GM18526 (cell line): ENCODE results near the gene HINT2.

Experiments used
- POLR2A ChIP-seq: IDR thresholded peaks from 3 replicates; pipeline ENCODE4 v1.6.1; 2011; ENCODE audit not compliant: insufficient read length; ENCODE audit errors: extremely low read depth

The HINT2 gene

GRCh38 chr9:35801328-35802128 lies 13.3 kb downstream of the HINT2 start:
- TF ChIP-seq POLR2A: no peak

DNA sequence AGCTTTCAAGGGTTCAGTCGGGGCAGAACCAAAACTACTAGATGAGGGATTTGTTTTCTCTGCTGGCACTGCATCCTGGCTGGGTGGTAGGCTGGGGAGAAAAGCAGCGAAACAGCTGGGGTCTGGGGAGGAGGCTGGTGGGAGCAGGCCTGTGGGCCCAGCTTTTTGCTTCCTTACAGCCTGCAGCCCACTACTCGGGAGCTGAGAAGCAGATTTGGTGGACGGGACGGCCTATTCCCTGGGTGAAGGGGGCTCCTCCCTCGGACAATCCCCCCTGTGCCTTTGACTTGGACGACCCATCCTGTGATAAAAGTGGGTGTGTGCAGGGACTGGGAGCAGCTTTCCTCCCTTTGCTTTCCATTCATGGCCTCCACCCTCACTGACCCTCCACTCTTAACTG lies 14.3 kb downstream of the HINT2 start:
- TF ChIP-seq POLR2A: no peak

- no peak for TF ChIP-seq POLR2A
These were observed 16.0 kb downstream of the HINT2 start for GRCh38 chr9:35798658-35799374.

- TF ChIP-seq POLR2A: no peak
These were observed 17.3 kb downstream of the HINT2 start for GRCh38 chr9:35797311-35798109.

- no peak for TF ChIP-seq POLR2A
These were observed 19.1 kb downstream of the HINT2 start for GRCh38 chr9:35795695-35796094.

DNA sequence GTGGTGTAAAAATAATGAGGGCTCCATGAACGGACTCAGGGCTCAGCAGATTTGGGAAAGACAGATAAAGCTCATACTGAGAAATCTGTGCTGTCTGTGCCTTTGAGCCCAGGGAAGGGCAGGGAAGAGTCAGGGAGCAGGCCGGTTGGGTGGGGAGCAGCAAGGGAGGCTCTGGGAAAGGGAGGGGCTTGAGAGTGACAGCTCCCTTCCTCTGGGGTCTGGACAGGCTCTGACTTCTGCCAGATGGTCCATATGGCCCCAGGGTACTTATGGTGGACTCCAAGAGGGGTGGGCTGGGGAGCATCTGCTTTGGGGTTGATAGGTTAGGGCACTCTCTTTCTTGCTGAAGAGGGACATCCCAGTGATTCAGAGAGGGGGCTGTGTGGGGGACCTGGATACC lies 21.4 kb downstream of the HINT2 start:
- no peak for TF ChIP-seq POLR2A

DNA sequence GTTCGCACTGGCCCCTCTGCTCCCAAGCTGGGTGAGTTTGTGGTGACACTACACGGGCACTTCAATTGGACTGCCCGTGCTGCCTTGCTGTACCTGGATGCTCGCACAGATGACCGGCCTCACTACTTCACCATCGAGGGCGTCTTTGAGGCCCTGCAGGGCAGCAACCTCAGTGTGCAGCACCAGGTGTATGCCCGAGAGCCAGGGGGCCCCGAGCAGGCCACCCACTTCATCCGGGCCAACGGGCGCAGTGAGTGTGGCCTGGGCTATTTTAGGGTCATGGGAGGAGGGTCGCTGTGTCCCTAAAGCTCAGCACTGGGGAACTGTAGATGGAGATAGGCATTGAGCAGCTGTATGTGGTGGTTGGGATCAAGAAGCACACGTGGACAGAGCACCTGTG lies 22.0 kb downstream of the HINT2 start:
- no peak for TF ChIP-seq POLR2A

DNA sequence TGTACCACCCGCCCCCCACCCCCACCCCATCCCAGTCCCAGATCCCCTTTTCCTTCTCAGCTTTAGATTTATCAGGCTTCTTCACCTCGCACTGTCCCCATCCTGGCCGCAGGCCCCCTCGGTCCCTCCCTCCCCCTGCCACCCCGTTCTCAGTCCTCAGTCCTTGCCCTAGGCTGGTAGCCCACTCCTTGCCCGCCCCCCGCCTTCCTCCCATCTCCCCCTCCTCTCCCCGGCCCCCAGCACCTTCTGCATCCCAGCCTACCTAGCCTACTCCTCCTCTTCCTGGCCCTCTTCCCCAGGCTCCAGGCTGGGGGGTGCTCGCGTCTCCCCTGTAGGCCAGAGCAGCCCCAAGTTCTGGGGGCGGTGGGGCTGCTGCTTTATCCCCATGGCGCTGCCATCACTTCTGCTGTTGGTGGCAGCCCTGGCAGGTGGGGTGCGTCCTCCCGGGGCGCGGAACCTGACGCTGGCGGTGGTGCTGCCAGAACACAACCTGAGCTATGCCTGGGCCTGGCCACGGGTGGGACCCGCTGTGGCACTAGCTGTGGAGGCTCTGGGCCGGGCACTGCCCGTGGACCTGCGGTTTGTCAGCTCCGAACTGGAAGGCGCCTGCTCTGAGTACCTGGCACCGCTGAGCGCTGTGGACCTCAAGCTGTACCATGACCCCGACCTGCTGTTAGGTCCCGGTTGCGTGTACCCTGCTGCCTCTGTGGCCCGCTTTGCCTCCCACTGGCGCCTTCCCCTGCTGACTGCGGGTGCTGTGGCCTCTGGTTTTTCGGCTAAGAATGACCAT lies 22.6 kb downstream of the HINT2 start:
- no peak for TF ChIP-seq POLR2A

GRCh38 chr9:35791297-35791921 lies 23.4 kb downstream of the HINT2 start, which contains the start of gene NPR2:
Gene NPR2, plus strand, starts transcription at chr9:35791591. Its CDS starts 818 bp downstream, at chr9:35792409.
- TF ChIP-seq POLR2A: no peak

DNA sequence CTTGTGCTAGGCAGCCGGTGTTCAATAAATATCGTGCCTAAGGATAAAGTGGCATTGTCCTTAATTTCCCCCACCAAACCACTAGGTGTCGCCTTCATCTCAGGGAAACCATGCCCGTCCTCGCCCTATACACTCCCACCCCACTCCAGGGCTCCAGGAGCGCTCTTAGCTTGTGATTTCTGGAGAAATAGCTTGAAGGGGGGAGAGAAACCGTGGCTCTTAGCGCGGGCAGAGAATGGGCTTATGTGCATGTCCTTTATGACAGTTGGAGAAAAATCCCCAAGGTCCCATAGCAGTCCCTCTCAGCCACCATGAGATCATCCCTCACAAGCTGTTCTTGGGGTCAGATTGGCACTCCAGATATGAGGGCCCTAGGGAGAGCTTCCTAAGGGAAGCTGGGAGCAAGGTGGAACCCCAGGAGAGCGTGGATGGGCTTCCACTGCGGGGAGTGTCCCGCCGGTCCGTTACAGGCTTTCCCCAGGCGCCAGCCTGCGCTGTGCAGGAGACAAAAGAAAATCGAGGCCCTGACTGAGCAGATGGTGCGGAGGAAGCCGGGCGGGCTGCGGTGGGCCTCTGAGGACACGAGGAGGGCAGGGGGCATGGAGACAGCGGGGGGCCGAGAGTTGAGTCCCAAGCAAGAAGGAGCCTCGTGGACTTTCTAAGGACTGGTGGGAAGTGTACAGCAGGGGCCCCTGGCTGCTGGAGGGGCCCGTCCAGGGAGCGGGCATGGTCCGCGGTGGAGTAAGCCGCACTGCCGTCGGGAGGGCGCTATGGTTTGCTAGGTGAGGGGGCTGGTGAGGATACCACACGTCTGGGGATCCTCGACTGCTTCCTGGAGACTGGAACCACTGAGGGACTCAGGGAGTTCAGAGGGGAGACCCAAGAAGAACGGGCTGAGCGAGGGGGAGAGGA lies 24.2 kb downstream of the HINT2 start:
- no peak for TF ChIP-seq POLR2A

DNA sequence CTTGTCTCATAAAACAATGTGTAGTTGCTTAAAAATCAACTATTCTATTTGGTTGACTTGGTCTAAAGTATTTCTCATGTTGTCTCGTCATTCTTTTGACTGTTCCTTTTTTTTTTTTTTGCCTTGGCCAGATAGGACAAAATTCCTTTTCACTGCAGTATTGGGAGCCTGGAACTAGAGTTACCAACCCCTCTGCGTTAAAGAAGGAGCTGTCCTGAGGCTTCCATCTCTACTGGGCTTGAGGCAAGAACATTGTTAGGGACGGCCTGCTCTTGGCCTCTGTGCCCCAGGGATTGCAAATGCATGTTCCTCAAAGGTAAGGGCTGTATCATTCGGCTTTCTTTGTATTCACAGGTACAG lies 24.8 kb downstream of the HINT2 start:
- TF ChIP-seq POLR2A: no peak

- no peak for TF ChIP-seq POLR2A
These were observed 25.3 kb downstream of the HINT2 start for GRCh38 chr9:35789541-35789940.

DNA sequence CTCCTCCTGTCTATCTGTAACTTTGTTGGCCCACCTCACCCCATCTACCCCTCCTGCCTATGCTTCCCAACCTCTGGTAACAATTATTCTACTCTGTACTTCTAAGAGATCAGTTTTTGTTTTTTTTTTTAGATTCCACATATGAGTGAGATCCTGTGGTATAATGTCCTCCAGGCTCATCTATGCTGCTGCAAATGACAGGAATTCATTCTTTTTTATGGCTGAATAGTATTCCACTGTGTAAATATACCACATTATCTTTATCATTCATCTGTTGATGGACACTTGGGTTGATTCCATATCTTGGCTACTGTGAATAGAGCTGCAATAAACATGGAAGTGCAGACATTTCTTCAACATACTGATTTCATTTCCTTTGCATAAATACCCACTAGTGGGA lies 31.4 kb downstream of the HINT2 start:
- TF ChIP-seq POLR2A: no peak
